KMS-11 (cell line): ENCODE data around the gene PFKL.

Experiments used
- H2AFZ ChIP-seq: fragments of 200-600 bp; sonication (generic); 2 replicates; pipeline ENCODE4 v1.6.1; 2016; ENCODE audit warnings: antibody characterized with exemption, mixed run types, low read depth
- H3K27ac ChIP-seq: fragments of 200-600 bp; sonication (generic); 2 replicates; pipeline ENCODE4 v1.6.1; 2016; ENCODE audit warnings: mild to moderate bottlenecking, mixed run types
- H3K27me3 ChIP-seq: fragments of 200-600 bp; sonication (generic); 2 replicates; pipeline ENCODE4 v1.6.1; 2017; ENCODE audit warnings: mild to moderate bottlenecking, low read depth, mixed run types, moderate library complexity; ENCODE audit not compliant: insufficient read depth
- H3K36me3 ChIP-seq: fragments of 200-600 bp; sonication (generic); 2 replicates; pipeline ENCODE4 v1.6.1; 2017; ENCODE audit warnings: mild to moderate bottlenecking, mixed run types; ENCODE audit not compliant: insufficient read depth
- H3K4me1 ChIP-seq: fragments of 200-600 bp; sonication (generic); 2 replicates; pipeline ENCODE4 v1.6.1; 2016; ENCODE audit warnings: mild to moderate bottlenecking, low read depth, mixed run types; ENCODE audit not compliant: poor library complexity, severe bottlenecking
- H3K4me2 ChIP-seq: fragments of 200-600 bp; sonication (generic); 2 replicates; pipeline ENCODE4 v1.7.0; 2016; ENCODE audit warnings: mild to moderate bottlenecking, mixed run types
- H3K4me3 ChIP-seq: fragments of 200-600 bp; sonication (generic); IDR thresholded peaks from 2 replicates; pipeline ENCODE4 v1.6.1; 2017; ENCODE audit warnings: low read depth, low read length, mixed read lengths; ENCODE audit not compliant: insufficient read depth
- H3K79me2 ChIP-seq: fragments of 200-600 bp; sonication (generic); 2 replicates; pipeline ENCODE4 v1.6.1; 2016; ENCODE audit warnings: low read depth, mixed run types; ENCODE audit not compliant: insufficient read depth
- H3K9ac ChIP-seq: fragments of 200-600 bp; sonication (generic); 2 replicates; pipeline ENCODE4 v1.6.1; 2016; ENCODE audit warnings: mild to moderate bottlenecking, mixed run types
- H4K20me1 ChIP-seq: fragments of 200-600 bp; sonication (generic); 2 replicates; pipeline ENCODE4 v1.6.1; 2016; ENCODE audit warnings: mild to moderate bottlenecking, mixed run types; ENCODE audit not compliant: insufficient read depth
- TF ChIP-seq, protein P1 (sequence below): fragments of 200-600 bp; sonication (generic); conservative IDR thresholded peaks from 2 replicates; pipeline ENCODE4 v1.6.1; 2017; ENCODE audit warnings: low read depth, mild to moderate bottlenecking, antibody characterized with exemption, low read length, moderate library complexity, mixed read lengths

The PFKL gene

GRCh38 chr21:44259082-44259705 lies 40.7 kb upstream of the PFKL start:
- no peaks in the 10 kb centered on the region for H4K20me1 ChIP-seq
- H3K27me3 ChIP-seq: peaks cover 82% of the 10 kb centered on the region

DNA sequence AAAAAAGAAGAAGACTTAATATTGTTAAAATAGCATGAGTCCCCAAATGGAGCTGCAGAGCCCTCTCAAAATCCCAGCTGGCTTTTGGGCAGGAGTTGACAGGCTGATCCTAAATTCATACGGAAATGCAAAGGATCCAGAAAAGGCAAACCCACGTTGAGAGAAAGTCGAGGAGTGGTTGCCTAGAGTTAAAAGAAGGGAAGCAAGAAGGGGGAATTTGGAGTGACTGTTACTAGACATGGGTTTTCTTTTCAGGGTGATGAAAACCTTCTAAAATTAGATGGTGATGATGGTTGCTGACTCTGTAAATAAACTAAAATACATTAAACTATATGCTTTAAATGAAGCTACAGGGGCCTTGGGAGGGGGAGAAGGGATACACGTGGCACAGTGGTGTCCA lies 39.8 kb upstream of the PFKL start:
- Histone ChIP-seq H3K27me3 (peaks cover 73% of the 10 kb centered on the region), H2AFZ (no peak overlapping the region), H4K20me1 (no peaks in the 10 kb centered on the region), H3K36me3 (no peaks in the 10 kb centered on the region), H3K27ac (no peak overlapping the region), H3K9ac (no peak overlapping the region), H3K4me2 (no peak overlapping the region), H3K4me1 (no peaks in the 10 kb centered on the region), H3K79me2 (no peaks in the 10 kb centered on the region), H3K4me3 (no peak overlapping the region)
- TF ChIP-seq, protein P1, sequence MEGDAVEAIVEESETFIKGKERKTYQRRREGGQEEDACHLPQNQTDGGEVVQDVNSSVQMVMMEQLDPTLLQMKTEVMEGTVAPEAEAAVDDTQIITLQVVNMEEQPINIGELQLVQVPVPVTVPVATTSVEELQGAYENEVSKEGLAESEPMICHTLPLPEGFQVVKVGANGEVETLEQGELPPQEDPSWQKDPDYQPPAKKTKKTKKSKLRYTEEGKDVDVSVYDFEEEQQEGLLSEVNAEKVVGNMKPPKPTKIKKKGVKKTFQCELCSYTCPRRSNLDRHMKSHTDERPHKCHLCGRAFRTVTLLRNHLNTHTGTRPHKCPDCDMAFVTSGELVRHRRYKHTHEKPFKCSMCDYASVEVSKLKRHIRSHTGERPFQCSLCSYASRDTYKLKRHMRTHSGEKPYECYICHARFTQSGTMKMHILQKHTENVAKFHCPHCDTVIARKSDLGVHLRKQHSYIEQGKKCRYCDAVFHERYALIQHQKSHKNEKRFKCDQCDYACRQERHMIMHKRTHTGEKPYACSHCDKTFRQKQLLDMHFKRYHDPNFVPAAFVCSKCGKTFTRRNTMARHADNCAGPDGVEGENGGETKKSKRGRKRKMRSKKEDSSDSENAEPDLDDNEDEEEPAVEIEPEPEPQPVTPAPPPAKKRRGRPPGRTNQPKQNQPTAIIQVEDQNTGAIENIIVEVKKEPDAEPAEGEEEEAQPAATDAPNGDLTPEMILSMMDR: no peak

More at GRCh38 chr21:44259082-44259705, 40.7 kb upstream of the PFKL start:
- TF ChIP-seq, protein P1: no peak
- H3K4me3 ChIP-seq: no peak overlapping the region
- H3K36me3 ChIP-seq: no peaks in the 10 kb centered on the region
- H3K79me2 ChIP-seq: no peaks in the 10 kb centered on the region
- no peak overlapping the region for H3K27ac ChIP-seq
- H3K4me2 ChIP-seq: no peak overlapping the region
- no peaks in the 10 kb centered on the region for H3K4me1 ChIP-seq
- H2AFZ ChIP-seq: no peak overlapping the region
- no peak overlapping the region for H3K9ac ChIP-seq

DNA sequence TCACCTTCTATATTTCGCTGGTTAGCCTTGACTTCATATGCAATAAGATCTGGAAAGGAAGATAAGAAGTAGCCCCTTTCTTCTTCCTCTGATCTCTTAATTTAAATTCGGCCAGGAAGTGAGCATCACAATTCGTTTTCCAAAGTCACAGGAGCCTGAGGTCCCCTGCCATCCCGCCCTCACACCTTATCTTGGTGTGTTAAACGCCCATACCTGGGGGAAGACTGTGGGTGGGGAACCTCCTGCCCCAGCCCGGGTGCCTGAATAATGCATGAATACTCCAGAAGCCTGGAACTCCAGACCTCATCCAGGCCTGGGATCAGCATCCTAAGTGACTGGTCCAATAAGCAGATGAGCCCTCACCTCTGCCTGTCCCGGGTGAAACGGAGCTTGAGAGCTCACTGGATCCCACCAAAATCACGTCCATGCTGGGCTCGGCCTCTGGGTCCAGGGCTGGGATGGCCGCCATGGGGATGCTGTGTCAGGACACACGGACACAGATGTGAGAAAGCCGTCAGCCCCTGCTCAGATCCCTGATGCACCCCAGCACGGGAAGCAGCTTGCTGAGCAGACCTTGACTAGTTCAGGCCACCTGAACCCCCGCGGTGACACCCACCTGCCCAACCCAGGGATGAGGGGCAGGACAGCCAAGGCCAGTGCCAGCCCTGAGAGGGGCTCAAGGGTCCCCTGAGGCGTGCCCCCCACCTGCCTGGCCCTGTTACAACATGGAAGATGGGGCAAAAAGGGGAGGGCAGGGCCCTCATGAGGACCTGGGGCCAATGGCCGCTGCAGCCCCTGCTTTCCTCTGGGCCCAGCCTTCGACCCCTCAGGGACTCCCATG lies 38.8 kb upstream of the PFKL start:
- no peak overlapping the region for H3K4me3 ChIP-seq
- H2AFZ ChIP-seq: no peak overlapping the region
- H3K4me1 ChIP-seq: no peaks in the 10 kb centered on the region
- TF ChIP-seq, protein P1: no peak
- H3K4me2 ChIP-seq: no peak overlapping the region
- no peaks in the 10 kb centered on the region for H3K79me2 ChIP-seq
- no peak overlapping the region for H3K27ac ChIP-seq
- H3K36me3 ChIP-seq: no peaks in the 10 kb centered on the region
- no peaks in the 10 kb centered on the region for H4K20me1 ChIP-seq
- peaks cover 64% of the 10 kb centered on the region for H3K27me3 ChIP-seq
- H3K9ac ChIP-seq: no peak overlapping the region

DNA sequence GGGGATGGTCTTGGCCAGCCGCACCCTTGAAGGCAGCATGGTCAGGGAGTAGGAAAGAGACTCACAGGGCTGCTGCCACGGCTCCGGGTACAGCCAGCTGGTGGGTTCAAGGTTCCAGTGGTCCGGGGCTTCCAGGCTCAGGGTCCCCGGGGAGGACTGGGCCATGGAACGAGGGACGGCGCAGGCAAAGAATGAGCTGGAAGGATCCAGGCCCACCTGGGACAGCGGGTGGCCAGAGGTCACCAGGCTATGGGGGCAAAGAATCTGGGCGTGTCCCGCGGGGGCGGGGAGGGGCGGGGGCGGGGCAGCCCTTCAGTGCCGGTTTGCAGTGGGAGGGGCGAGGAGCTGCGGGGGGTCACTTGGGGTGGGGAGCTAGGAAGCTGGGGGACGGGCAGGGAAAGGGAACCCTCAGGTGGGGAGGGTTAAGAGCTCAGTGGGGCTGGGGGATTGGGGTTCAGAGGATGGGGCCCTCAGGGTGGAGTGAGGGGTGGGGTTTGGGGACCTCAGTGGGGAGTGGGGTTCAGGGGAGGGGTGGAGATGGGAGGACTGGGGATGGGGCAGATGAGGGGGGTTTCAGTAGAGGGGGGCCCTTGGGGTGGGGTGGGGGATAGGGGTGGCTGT lies 38.1 kb upstream of the PFKL start, which contains the start of gene DNMT3L:
Gene DNMT3L, minus strand, starts transcription at position 223 of the 621 bp plus-strand sequence. CDS start 638 bp downstream, outside the sequence.
- H3K27ac ChIP-seq: no peak within 1 kb of the TSS
- H3K27me3 ChIP-seq: peaks cover 57% of the 10 kb centered on the region
- no peak within 1 kb of the TSS for H3K9ac ChIP-seq
- H2AFZ ChIP-seq: no peak within 1 kb of the TSS
- no peak within 1 kb of the TSS for H3K4me3 ChIP-seq
- no peak within 1 kb of the TSS for H3K4me2 ChIP-seq
- no peaks in the 10 kb centered on the region for H3K79me2 ChIP-seq
- no peaks in the 10 kb centered on the region for H3K4me1 ChIP-seq
- TF ChIP-seq, protein P1: no peak
- H4K20me1 ChIP-seq: no peaks in the 10 kb centered on the region
- no peaks in the 10 kb centered on the region for H3K36me3 ChIP-seq
